Testis (tissue), 2 donors: ENCODE results near the gene NIPBL.

Experiments used
- POLR2A ChIP-seq: fragments of 450-650 bp; IDR thresholded peaks from one replicate; pipeline ENCODE4 v1.6.1; 2017; ENCODE audit warnings: antibody characterized with exemption, mild to moderate bottlenecking, moderate library complexity
- TF ChIP-seq, protein P1 (sequence below), 3 experiments: fragments of 450-650 bp in 2 of 3; fragments of 200-600 bp in 1 of 3; sonication (generic) in 1 of 3; IDR thresholded peaks; one replicate each; pipeline ENCODE4 v1.5.1; 2016 to 2019; ENCODE audit warnings: antibody characterized with exemption in 3 of 3, mild to moderate bottlenecking in 2 of 3, moderate library complexity in 1 of 3

DNA sequence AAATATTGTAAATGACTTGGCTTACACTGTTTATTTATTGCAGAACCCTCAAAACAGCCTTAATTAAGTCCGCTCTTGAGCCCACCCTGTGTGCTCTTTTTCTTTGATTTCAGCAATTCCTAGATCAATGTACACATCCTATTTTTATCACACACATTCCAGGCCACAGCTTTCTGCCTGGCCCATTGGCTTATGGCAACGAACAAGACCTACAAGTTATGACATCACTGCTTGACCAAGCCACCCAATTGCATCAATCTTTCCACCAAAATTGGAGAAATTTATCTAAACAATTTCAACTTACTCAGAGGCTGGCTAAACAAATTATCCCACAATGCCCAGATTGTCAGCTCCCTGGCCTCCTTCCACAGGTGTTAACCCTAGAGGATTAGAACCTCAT lies 214.2 kb downstream of the NIPBL start:
- TF ChIP-seq, protein P1, sequence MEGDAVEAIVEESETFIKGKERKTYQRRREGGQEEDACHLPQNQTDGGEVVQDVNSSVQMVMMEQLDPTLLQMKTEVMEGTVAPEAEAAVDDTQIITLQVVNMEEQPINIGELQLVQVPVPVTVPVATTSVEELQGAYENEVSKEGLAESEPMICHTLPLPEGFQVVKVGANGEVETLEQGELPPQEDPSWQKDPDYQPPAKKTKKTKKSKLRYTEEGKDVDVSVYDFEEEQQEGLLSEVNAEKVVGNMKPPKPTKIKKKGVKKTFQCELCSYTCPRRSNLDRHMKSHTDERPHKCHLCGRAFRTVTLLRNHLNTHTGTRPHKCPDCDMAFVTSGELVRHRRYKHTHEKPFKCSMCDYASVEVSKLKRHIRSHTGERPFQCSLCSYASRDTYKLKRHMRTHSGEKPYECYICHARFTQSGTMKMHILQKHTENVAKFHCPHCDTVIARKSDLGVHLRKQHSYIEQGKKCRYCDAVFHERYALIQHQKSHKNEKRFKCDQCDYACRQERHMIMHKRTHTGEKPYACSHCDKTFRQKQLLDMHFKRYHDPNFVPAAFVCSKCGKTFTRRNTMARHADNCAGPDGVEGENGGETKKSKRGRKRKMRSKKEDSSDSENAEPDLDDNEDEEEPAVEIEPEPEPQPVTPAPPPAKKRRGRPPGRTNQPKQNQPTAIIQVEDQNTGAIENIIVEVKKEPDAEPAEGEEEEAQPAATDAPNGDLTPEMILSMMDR (IDR thresholded peaks at IDR 0.05): no peak
- no peak for TF ChIP-seq POLR2A
